C4-2B (cell line): Measurements from ENCODE around the gene APLP1.

Experiments used
- CTCF ChIP-seq: fragments of 450-650 bp; conservative IDR thresholded peaks from 2 replicates; pipeline ENCODE4 v1.5.1; 2017; ENCODE audit warnings: mild to moderate bottlenecking
- ZFX ChIP-seq: fragments of 450-650 bp; IDR thresholded peaks from 2 replicates; pipeline ENCODE4 v1.6.1; 2017

- TF ChIP-seq CTCF (no peak), ZFX (no peak)
Observed at GRCh38 chr19:35904311-35905068, 36.1 kb downstream of the APLP1 start.
